HG03025 (cell line): Measurements from ENCODE around the gene ZDHHC14.
"Not testable (repeated sequence)": the region's sequence is repeated elsewhere in the genome, so short reads cannot be mapped to it uniquely, and the experiment has no call there.

ENCODE experiments used
- ATAC-seq: cut with Tn5 transposase; IDR thresholded peaks from one replicate; pipeline ENCODE4 v1.9.1; 2021; ENCODE audit warnings: mild to moderate bottlenecking, moderate library complexity; ENCODE audit not compliant: unreplicated experiment, low FRiP score

The ZDHHC14 gene

GRCh38 chr6:157402996-157403685 is 22.2 kb downstream of the ZDHHC14 start:
- no peak for ATAC-seq

- no peak for ATAC-seq
Observed at GRCh38 chr6:157403686-157404051, 22.7 kb downstream of the ZDHHC14 start.

GRCh38 chr6:157405986-157406385 is 25.0 kb downstream of the ZDHHC14 start:
- no peak for ATAC-seq

- no peak for ATAC-seq
Observed at GRCh38 chr6:157406661-157407060, 25.7 kb downstream of the ZDHHC14 start.

GRCh38 chr6:157407646-157408045 is 26.7 kb downstream of the ZDHHC14 start:
- ATAC-seq, result no peak

GRCh38 chr6:157408427-157408826 is 27.4 kb downstream of the ZDHHC14 start:
- ATAC-seq, result not testable (repeated sequence)

- ATAC-seq, result no peak
Observed at GRCh38 chr6:157410045-157410444, 29.1 kb downstream of the ZDHHC14 start.

GRCh38 chr6:157411368-157411767 is 30.4 kb downstream of the ZDHHC14 start:
- no peak for ATAC-seq

- no peak for ATAC-seq
Observed at GRCh38 chr6:157412791-157413190, 31.8 kb downstream of the ZDHHC14 start.

- no peak for ATAC-seq
Observed at GRCh38 chr6:157420497-157420896, 39.5 kb downstream of the ZDHHC14 start.

GRCh38 chr6:157424491-157425020 is 43.6 kb downstream of the ZDHHC14 start:
- no peak for ATAC-seq

- ATAC-seq, result no peak
Observed at GRCh38 chr6:157427969-157428368, 47.0 kb downstream of the ZDHHC14 start.

- no peak for ATAC-seq
Observed at GRCh38 chr6:157428427-157429202, 47.6 kb downstream of the ZDHHC14 start.

- no peak for ATAC-seq
Observed at GRCh38 chr6:157429248-157429647, 48.3 kb downstream of the ZDHHC14 start.

GRCh38 chr6:157430834-157431233 is 49.8 kb downstream of the ZDHHC14 start:
- ATAC-seq, result no peak

- ATAC-seq, result no peak
Observed at GRCh38 chr6:157432231-157432891, 51.4 kb downstream of the ZDHHC14 start.

GRCh38 chr6:157432892-157433265 is 51.9 kb downstream of the ZDHHC14 start:
- no peak for ATAC-seq

- no peak for ATAC-seq
Observed at GRCh38 chr6:157433678-157434081, 52.7 kb downstream of the ZDHHC14 start.

- ATAC-seq, result no peak
Observed at GRCh38 chr6:157434349-157435033, 53.5 kb downstream of the ZDHHC14 start.

- no peak for ATAC-seq
Observed at GRCh38 chr6:157436219-157436943, 55.4 kb downstream of the ZDHHC14 start.
